ENCODE measurements around the gene DNAL1.
A peak's percentile ranks its signal among the peaks of the same experiment; 100 is the strongest.

DNAL1 gene

DNA sequence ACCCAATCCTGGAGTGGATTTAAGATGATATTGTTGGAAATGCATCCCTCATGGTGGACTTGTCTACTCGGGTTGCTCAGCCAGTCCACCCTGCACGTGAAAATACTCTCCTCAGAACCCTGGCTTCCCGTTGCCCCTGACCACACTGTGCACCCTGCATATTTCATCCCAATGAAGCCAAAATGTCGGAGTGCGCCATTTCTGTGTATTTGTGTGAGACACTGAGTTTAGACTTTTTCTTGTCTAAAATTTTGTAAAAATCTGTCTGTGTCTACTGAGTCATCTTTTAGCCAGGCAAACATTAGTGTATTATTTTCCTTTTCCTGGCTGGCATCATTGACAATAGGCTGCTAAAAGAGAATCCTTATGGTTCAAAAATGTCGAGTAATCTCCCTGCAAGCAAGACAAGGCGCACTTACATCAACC is 69.9 kb downstream of the DNAL1 start:
- H3K9me2 ChIP-seq (ENCODE audit: low read depth, low read length): no peaks in the 10 kb centered on the region
- H3K4me2 ChIP-seq (ENCODE audit: low read length): peak overlapping the region; percentile 88
- peaks cover 16% of the 10 kb centered on the region for H3F3A ChIP-seq (ENCODE audit: insufficient read depth, low read length)
- peaks cover 37% of the 10 kb centered on the region for H3K36me3 ChIP-seq (ENCODE audit: insufficient read depth, low read length)
- H3K4me1 ChIP-seq (ENCODE audit: insufficient read depth, low read length, severe bottlenecking): peaks cover 26% of the 10 kb centered on the region
- H3K9ac ChIP-seq (ENCODE audit: low read length): no peak overlapping the region
- H3K9me3 ChIP-seq (ENCODE audit: low read length): no peaks in the 10 kb centered on the region
- TF ChIP-seq, protein P1, sequence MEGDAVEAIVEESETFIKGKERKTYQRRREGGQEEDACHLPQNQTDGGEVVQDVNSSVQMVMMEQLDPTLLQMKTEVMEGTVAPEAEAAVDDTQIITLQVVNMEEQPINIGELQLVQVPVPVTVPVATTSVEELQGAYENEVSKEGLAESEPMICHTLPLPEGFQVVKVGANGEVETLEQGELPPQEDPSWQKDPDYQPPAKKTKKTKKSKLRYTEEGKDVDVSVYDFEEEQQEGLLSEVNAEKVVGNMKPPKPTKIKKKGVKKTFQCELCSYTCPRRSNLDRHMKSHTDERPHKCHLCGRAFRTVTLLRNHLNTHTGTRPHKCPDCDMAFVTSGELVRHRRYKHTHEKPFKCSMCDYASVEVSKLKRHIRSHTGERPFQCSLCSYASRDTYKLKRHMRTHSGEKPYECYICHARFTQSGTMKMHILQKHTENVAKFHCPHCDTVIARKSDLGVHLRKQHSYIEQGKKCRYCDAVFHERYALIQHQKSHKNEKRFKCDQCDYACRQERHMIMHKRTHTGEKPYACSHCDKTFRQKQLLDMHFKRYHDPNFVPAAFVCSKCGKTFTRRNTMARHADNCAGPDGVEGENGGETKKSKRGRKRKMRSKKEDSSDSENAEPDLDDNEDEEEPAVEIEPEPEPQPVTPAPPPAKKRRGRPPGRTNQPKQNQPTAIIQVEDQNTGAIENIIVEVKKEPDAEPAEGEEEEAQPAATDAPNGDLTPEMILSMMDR (IDR thresholded peaks at IDR 0.05; ENCODE audit: low read length): no peak
- no peak for TF ChIP-seq EZH2 (IDR thresholded peaks at IDR 0.05; ENCODE audit: borderline replicate concordance, low read length)
- H4K20me1 ChIP-seq (ENCODE audit: insufficient read depth, low read length): no peaks in the 10 kb centered on the region
- peak overlapping the region; percentile 71 for H3K4me3 ChIP-seq (ENCODE audit: low read depth, low read length, poor library complexity, severe bottlenecking)
- no peaks in the 10 kb centered on the region for H3K79me2 ChIP-seq (ENCODE audit: insufficient read depth, low read length)
- H3K27ac ChIP-seq (ENCODE audit: low read depth, low read length, poor library complexity, severe bottlenecking): peak overlapping the region; percentile 25
- no peaks in the 10 kb centered on the region for H3K27me3 ChIP-seq (ENCODE audit: insufficient read depth, low read length)
- H2AFZ ChIP-seq (ENCODE audit: low read length): no peak overlapping the region

DNA sequence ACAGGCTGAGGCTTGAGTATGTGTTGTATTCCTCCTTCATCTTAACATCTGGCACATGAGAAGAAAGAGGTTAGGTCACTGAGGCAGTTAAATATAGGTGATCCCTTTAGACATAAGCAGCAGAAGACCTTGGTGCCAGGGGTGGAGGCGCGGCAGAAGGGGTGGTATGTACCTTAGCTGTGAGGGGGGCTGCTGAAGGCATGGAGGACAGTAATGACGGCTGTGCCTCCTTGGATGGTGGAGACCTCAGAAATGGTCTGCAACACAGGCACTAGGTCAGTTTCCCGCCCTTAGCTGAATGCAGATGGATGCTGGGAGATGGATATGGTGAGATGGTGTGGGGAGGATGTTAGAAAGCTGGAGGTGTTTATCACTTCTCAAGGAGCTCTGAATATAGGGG is 70.9 kb downstream of the DNAL1 start:
- Histone ChIP-seq H3F3A (ENCODE audit: insufficient read depth, low read length) (peaks cover 16% of the 10 kb centered on the region), H3K4me1 (ENCODE audit: insufficient read depth, low read length, severe bottlenecking) (peaks cover 26% of the 10 kb centered on the region), H3K9ac (ENCODE audit: low read length) (no peak overlapping the region), H3K27me3 (ENCODE audit: insufficient read depth, low read length) (no peaks in the 10 kb centered on the region), H4K20me1 (ENCODE audit: insufficient read depth, low read length) (no peaks in the 10 kb centered on the region), H3K79me2 (ENCODE audit: insufficient read depth, low read length) (no peaks in the 10 kb centered on the region), H3K27ac (ENCODE audit: low read depth, low read length, poor library complexity, severe bottlenecking) (peak overlapping the region; percentile 25), H3K4me3 (ENCODE audit: low read depth, low read length, poor library complexity, severe bottlenecking) (no peak overlapping the region), H2AFZ (ENCODE audit: low read length) (no peak overlapping the region), H3K9me3 (ENCODE audit: low read length) (no peaks in the 10 kb centered on the region), H3K36me3 (ENCODE audit: insufficient read depth, low read length) (peaks cover 46% of the 10 kb centered on the region), H3K4me2 (ENCODE audit: low read length) (no peak overlapping the region), H3K9me2 (ENCODE audit: low read depth, low read length) (no peaks in the 10 kb centered on the region)
- no peak for TF ChIP-seq EZH2 (IDR thresholded peaks at IDR 0.05; ENCODE audit: borderline replicate concordance, low read length)
- TF ChIP-seq, protein P1 (IDR thresholded peaks at IDR 0.05; ENCODE audit: low read length): no peak

DNA sequence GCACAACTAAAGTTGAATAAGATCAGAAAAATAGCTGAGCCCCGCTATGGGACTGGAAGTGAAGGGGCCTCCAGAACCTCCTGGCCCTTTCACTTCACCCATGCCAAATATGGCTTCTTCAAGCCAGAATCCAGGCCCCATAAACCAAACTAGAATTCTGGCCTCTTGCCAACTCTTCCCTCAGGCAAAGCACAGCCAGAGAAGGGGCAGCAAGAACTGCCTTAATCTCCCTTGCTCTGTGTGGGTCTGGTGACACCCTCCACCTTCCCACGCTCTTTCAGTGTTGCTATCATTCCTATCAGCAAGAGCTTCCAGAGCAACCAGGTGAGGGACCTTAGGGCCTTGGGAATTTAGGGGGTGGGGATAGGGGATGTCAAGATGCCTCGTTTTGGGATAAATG is 72.5 kb downstream of the DNAL1 start:
- no peaks in the 10 kb centered on the region for H3K9me2 ChIP-seq (ENCODE audit: low read depth, low read length)
- peaks cover 16% of the 10 kb centered on the region for H3F3A ChIP-seq (ENCODE audit: insufficient read depth, low read length)
- no peak overlapping the region for H2AFZ ChIP-seq (ENCODE audit: low read length)
- H3K79me2 ChIP-seq (ENCODE audit: insufficient read depth, low read length): no peaks in the 10 kb centered on the region
- H3K4me1 ChIP-seq (ENCODE audit: insufficient read depth, low read length, severe bottlenecking): peaks cover 19% of the 10 kb centered on the region
- H3K4me3 ChIP-seq (ENCODE audit: low read depth, low read length, poor library complexity, severe bottlenecking): no peak overlapping the region
- no peak overlapping the region for H3K27ac ChIP-seq (ENCODE audit: low read depth, low read length, poor library complexity, severe bottlenecking)
- TF ChIP-seq EZH2 (IDR thresholded peaks at IDR 0.05; ENCODE audit: borderline replicate concordance, low read length): no peak
- TF ChIP-seq, protein P1 (IDR thresholded peaks at IDR 0.05; ENCODE audit: low read length): no peak
- no peaks in the 10 kb centered on the region for H3K27me3 ChIP-seq (ENCODE audit: insufficient read depth, low read length)
- H3K36me3 ChIP-seq (ENCODE audit: insufficient read depth, low read length): peaks cover 62% of the 10 kb centered on the region
- H3K4me2 ChIP-seq (ENCODE audit: low read length): no peak overlapping the region
- H4K20me1 ChIP-seq (ENCODE audit: insufficient read depth, low read length): no peaks in the 10 kb centered on the region
- H3K9ac ChIP-seq (ENCODE audit: low read length): no peak overlapping the region
- H3K9me3 ChIP-seq (ENCODE audit: low read length): no peaks in the 10 kb centered on the region
